NOMO-1 (cell line): ENCODE measurements around the gene TMPRSS13.
A peak's percentile ranks its signal among the peaks of the same experiment; 100 is the strongest.
"Not testable (repeated sequence)": the region's sequence is repeated elsewhere in the genome, so short reads cannot be mapped to it uniquely, and the experiment has no call there.

Experiments
- DNase-seq, 2 experiments: peaks; one replicate each; lab custom pipeline; 2025; ENCODE audit not compliant: unreplicated experiment in 2 of 2; lab: John Stamatoyannopoulos, UW

The TMPRSS13 gene

DNA sequence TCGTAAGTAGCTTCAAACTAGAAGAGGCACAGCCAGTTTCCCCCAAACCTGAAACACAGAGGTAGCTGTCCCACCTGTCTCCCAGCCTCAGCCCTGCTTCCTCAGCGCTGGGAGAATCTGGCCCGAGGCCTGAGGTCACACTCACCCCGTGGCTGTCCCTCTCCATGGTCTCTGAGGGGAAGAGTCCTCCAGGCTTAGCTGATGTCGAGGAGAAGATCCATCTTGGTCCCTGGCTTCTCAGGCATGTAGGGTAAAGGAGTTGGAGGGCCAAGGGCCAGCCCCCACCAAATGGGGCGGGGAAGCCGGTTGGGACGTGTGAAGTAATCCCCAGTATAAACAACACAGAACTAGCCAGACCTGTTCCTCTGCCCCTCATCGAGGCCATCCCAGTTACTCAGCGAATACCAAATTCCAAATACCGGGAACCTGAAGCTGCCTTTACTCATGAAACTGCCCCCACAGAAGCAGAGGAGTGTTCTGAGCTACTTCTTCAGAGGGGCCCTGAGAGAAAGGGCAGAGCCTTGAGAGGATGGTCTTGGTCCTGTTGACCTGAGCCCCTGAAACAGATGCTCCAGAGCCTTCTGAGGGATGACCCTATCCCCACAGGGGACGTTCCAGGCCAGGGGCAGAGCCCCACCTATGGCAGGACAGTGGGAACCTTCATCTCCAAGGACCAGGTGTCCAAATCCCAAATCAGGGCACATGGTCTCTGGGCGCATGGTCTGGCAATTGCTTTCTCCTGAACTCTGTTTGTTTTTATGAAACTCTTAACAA is at the start of gene TMPRSS13:
Gene TMPRSS13 (minus strand): TSS at position 261 of the 774 bp plus-strand sequence. CDS start 95 bp downstream, at position 166.
- no peak for DNase-seq

DNA sequence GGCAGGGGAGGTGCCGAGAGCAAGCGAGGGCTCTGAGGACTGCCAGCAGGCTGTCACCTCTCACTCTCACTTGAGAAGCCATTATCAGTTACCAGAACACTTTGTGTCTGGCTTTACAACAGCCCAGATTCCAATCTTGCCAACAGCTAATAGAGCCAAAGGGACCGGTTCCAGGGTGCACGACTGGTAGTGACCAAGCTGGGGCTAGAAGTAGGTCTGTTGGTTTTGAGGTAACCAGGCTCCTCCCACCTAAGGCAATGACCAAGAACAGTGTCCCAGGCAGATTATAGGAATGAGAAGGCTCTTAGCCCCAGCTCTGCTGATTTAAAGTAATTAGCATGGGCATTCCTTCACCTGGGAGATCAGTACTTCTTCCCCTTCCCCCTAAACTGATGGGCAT is 49.8 kb upstream of the TMPRSS13 start:
- DNase-seq: no peak

DNA sequence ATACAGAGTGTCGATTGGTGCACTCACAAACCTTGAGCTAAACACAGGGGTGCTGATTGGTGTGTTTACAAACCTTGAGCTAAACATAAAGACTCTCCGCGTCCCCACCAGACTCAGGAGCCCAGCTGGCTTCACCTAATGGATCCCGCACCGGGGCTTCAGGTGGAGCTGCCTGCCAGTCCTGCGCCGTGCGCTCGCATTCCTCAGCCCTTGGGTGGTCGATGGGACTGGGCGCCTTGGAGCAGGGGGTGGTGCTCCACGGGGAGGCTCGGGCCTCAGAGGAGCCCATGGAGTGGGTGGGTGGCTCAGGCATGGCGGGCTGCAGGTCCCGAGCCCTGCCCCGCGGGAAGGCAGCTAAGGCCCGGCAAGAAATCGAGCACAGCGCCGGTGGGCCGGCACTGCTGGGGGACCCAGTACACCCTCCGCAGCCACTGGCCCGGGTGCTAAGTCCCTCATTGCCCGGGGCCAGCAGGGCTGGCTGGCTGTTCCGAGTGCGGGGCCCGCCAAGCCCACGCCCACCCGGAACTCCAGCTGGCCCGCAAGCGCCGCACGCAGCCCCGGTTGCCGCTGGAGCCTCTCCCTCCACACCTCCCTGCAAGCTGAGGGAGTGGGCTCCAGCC is 49.2 kb upstream of the TMPRSS13 start:
- not testable (repeated sequence) for DNase-seq

DNA sequence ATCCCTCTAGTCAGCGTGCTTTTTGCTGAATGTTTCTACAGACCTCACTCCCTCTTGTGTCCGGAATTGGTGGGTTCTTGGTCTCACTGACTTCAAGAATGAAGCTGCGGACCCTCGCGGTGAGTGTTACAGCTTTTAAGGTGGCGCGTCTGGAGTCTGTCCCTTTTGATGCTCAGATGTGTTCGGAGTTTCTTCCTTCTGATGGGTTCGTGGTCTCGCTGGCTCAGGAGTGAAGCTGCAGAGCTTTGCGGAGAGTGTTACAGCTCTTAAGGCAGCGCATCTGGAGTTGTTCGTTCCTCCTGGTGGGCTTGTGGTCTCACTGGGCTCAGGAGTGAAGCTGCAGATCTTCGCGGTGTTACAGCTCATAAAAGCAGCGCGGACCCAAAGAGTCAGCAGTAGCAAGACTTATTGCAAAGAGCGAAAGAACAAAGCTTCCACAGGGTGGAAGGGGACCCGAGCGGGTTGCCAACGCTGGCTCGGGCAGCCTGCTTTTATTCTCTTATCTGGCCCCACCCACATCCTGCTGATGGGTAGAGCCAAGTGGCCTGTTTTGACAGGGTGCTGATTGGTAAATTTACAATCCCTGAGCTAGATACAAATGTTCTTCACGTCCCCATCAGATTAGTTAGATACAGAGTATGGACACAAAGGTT is 48.5 kb upstream of the TMPRSS13 start:
- DNase-seq: not testable (repeated sequence)

DNA sequence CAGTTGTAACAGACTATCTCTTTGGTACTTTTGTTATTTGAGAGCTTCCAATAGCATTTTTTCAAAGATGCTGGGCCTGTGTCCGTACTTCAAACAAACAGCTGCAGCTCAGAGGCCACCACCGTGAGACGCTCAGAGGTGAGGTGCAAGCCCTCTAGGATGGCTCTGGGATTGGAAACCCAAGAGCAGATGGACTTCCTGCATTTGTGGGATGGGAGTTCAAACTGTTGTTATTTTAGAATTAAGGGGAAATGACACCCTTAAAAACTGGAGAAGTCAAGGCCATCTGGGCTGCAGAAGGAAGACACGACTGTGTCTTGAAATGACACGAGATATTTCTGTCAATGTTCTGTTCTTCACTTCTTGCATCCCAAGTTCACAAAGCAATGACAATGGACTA is 47.8 kb upstream of the TMPRSS13 start:
- DNase-seq: no peak

DNA sequence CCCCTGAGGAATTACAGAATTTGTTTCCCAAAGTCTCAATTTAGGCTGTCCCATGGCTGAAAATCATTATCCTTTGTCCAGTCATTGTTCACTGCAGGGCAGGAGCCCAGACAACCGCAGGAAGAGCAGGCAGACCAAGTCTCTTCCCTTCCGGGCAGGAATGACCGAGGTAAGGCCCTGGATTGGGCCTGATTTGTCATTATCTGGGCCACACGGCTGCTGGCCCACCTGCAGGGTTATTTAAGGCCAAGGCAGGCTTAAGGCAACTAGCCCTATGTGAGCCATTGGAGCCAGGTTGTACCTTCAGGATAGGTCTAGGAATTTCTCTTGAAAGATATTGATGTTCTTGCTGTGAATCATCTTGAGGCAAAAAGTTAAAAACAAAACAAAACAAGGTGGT is 47.2 kb upstream of the TMPRSS13 start:
- DNase-seq: no peak

DNA sequence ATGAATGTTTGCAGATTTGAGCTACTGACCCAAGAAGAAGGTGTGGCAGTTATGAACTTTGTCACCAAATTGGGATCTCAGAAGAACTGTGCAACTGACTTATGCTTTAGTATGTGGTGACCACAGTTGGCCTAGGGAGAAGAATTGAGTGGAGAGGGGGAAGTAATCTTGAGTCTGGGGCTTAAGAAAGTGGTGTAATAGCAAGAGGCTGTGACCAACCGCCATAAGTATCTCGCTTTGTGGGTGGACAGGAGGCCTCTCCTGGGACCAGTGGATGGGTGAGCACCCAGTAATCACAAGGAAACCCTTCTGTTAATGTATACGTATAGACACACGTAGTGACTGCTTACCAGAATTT is 44.3 kb upstream of the TMPRSS13 start:
- DNase-seq: peak; percentile 81 to 85

DNA sequence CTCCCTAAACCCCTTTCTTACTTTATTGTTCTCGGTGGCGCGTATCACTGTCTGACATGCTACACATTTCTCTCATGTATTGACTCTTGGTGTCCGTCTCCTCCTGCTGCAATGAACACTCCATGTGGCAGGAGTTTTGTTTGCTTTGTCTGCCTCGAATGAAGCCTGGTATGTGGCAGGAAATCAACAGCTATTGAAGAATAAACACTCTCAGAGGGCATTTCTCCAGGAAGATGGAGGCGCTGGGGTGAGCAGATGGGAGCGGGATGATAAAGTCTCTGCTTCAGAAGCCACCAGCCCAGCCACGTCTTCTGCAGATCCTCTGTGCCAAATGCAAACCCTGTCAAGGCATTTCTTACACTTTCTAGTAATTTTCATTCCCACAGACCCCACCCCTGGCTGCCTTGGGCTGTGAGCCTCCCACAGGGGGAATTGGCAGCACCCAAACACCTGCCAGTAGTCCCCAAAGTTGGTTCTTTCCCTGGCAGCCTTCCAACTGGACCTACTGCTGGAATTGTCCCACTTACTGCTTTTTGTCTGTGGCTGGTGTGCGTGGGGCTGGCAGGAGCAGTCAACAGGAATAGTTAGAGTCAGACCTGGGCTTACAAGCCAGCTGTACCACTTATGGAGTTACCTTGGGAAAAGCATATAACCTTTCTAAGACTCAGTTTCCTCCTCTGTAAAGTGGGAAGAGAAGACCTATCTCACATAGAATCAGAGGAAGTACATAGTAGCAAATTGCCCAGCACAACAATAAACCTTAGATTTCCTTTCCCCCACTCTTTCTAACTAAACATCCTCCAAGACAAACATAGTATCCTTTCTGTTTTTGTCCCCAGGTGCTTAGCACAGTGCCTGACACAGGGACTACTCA is 43.7 kb upstream of the TMPRSS13 start:
- DNase-seq: no peak

DNA sequence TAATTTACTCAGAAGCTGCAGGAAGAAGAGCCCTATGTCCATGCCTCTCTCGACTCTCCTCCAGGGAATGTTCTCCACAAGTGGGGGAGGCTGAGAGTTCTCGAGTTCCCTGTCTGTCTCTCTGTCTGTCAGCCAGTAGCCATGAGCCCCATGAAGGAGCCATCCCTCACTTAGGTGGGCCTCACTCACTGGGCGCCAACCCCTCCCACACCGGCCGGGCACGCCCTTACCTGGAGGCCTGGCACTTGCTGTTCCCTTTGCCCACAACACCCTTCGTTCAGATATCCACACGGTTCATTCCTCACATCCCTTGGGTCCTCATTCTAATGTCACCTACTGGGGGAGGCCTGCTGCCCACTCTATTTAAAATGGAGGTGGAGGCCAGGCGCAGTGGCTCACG is 42.8 kb upstream of the TMPRSS13 start:
- DNase-seq: no peak

DNA sequence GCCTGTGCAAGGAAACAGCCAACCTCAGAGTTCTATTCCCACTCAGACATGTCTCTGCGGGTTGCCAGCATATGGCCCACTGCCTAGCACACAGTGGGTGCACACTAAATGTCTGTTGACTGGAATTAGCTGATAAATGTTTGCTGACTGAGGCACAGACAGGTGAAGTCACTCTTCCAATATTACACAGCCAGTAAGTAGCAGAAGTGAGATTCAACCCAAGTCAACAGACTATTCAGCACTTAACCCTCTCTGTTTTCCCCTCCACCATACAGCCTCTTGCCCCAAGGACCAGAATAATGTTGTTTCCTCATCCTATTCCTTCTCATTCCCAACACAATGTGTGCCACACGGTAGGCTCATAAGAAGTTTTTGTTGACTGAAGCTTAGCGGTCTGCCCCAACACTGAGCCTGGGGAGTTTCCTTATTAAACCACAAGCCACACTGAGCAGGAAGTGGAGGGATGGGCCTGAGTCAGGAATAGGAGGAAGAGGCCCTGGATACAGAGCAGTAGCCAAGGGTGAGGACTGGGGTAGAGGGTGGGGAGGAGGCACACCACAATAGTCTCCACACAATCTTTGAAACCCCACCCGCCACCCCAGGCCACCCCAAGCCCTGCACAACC is 41.3 kb upstream of the TMPRSS13 start:
- peak; percentile 49 to 56 for DNase-seq

DNA sequence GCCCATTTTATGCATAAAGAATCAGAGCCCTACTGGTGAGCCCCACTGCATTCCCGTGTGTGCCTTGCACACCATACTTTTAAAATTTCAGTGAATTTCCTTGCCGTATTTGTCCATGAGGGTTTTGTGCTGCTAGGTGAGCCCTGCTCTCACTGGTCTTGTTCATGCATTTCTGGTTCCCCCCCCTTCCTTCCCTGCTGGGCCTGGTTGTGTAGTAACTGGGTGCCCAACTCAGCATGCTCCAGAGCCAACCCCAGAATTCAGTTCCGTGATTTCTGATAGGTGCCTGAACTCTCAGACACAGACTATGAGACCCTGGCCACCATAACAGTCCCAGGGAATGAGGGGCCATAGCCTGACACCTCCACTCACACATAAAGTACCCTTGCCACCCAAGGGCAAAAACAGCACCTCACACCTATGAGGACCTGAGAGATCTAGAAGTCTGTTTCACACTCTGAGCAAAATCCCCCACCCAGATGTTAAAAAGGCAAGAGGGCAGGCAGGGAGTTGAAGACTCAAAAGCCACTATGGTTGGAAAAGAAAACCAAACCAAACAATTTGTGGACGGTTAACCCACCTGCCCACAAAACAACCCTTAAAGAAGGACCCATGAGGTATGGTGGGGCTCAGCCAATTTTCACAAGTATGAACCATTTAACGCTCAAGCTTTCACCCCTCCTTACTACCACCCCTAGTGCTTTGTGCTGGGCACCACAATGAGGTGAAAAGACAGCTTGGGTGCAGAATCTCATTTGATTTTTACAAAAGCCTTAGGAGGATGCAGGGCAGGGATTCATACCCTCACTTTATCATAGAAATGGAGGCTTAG is 40.2 kb upstream of the TMPRSS13 start:
- DNase-seq: no peak

DNA sequence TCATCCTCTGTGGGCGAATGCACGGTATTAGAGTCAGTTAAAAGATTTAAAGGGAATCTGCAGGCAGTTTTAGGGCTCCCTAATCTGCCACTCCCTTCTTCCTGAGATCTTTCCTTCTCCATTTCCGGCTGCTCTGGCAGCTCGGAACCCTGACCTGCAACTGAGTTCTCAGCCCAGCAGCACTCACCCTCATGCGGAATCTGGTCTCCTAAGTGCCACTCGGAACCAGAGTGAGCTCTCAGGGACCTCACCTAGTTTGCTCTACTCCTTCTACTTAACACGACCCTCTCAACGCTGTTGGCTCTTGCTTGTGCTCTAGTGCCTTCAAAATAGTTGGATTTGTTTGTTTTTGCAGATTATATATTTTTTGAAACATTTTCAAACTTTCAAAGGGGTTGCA is 37.7 kb upstream of the TMPRSS13 start:
- no peak for DNase-seq

DNA sequence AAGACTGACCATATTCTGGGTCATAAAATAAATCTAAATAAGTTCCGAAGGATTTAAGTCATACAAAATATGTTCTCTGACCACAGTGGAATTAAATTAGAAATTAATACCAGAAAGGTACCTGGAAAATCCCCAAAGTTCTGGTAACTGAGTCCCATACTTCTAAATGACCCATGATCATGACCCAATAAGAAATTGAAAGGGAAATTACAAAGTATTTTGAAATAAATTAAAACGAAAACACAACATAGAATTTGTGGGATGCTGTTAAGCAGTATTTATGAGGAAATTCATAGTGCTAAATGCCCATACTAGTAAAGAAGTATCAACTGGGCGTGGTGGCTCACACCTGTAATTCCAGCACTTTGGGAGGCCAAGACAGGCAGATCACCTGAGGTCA is 33.6 kb upstream of the TMPRSS13 start:
- DNase-seq: no peak

DNA sequence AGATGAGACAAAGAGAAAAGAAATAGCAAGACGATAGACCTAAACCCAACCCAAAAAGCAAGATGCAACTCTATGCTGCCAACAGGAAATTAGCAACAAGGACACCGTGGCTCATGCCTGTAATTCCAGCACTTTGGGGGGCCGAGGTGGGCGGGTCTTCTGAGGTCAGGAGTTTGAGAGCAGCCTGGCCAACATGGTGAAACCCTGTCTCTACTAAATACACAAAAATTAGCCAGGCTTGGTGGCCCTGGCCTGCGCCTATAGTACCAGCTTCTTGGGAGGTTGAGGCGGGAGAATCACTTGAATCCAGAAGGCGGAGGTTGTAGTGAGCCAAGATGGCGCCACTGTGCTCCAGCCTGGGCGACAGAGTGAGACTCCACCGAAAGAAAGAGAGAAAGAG is 32.7 kb upstream of the TMPRSS13 start:
- DNase-seq: no peak

DNA sequence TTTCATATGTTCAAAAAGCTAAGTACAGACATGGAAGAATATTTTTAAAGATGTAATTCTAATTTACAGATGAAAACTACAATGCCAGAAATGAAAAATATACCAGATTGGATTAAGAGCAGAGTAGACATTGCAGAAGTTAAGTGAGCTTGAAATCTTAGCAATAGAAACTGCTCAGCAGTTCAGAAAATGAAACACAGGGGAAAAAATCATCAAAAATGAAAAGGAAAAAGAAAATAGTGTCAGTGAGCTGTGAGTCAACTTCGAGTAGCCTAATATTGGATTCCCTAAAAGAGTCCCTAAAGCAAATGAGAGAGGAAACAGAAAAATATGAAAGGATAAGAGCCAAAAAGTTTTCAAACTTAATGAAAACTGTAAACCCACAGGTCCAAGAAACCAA is 31.2 kb upstream of the TMPRSS13 start:
- no peak for DNase-seq

DNA sequence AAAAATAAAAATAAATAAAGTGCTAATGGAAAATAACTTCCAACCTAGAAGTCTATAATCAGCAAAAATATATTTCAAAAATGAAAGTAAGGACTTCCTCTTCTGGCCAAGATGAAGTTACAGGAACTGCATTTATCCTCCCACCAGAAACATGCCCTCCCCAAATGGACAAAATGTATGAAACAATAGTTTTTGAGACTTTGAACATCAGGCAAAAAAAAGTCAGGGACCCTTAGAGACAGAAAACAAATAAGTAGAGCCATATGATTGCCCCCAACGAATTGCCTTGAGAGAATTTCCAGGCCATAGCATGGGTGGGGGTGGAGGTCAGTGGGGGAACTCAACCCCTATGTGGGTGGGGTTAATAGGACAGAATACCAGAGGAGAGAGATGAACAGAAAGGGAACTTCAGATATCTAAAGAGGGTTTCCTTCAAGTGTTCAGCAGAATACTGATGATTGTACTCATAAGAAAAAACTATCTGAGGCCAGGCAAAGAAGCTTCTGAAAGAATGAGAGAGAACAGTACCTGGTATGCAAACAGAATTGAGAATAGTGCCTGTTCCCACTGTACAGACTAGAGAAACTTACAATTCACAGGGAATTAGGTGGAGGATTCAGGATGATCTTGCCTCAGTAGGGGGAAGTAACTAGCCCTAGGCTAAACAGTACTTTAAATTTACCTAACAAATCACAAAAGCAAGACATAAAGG is 30.4 kb upstream of the TMPRSS13 start:
- peak; percentile 46 to 82 for DNase-seq

DNA sequence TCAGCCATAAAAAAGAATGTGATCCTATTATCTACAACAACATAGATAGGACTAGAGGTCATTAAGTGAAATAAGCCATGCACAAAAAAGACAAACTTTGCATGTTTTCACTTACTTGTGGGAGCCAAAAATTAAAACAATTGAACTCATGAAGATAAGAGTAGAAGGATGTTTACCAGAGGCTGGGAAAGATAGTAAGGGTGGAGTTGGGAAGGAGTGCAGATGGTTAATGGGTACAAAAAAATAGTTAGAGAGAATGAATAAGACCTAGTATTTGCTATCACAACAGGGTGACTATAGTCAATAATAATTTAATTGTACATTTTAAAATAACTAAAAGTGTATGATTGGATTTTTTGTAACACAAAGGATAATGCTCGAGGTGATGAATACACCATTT is 29.7 kb upstream of the TMPRSS13 start:
- no peak for DNase-seq

DNA sequence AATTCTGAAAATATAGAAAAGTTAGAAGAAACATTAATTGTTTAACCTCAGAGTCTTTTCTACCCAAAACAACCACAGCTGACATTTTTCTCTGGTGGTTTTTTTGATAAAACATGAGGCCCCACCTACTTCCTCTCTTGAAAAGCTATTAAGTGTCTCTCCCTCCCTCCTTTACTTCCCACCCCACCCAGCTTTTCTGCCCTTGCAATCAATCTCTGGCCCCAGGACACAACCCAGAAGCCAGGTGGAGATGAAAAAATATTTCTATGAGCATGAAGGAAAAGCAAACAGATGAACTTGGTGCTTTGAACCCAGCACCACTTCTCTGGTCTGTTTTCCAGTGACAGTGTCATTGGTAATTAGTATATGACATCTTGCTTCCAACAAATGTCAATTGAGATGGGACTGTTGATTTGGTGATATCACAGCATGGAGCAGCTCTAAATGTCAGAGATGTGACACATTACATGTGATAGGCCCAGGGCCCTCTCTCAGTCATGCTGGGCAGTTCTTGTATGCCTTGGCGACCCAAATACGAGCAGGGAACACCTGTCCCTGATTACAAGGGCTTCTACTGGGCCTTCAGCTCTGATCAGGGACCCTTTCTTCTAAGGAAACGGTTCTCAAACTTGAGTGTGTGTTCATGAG is 23.9 kb upstream of the TMPRSS13 start:
- peak; percentile 59 to 68 for DNase-seq
